GM21619 (cell line): ENCODE data around the gene PPM1N.

ENCODE experiments used
- ATAC-seq: cut with Tn5 transposase; IDR thresholded peaks from one replicate; pipeline ENCODE4 v1.9.1; 2021; ENCODE audit not compliant: unreplicated experiment

Gene PPM1N

DNA sequence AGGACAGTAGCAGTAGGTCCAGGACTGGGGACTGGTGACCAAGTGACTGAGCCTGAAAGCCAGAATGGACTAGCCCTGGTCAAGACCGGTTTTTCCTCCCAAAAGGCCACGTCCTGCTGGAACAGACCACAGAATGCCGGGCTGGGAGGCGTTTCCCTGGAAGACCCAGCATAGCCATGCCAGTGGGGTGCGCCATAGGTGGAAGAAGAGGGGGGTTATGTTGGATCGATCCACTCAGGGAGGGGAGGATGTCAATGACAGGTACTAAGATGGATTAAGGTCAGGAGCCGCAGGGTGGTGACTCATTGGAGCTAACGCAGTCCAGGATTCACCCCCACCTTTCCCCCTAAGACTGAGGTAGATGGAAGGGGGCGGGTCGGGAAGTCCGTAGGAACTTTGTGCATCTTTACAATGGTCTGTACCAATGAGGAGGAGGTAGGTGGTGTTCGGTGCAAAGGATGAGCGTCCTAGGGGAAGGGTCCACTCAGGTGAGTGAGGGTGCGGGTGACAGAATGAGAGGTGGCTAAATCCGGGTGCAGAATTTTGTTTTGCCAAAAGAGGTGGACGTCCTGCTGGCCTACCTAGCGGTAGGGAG, 30.0 kb downstream of the PPM1N start:
- ATAC-seq: no peak

DNA sequence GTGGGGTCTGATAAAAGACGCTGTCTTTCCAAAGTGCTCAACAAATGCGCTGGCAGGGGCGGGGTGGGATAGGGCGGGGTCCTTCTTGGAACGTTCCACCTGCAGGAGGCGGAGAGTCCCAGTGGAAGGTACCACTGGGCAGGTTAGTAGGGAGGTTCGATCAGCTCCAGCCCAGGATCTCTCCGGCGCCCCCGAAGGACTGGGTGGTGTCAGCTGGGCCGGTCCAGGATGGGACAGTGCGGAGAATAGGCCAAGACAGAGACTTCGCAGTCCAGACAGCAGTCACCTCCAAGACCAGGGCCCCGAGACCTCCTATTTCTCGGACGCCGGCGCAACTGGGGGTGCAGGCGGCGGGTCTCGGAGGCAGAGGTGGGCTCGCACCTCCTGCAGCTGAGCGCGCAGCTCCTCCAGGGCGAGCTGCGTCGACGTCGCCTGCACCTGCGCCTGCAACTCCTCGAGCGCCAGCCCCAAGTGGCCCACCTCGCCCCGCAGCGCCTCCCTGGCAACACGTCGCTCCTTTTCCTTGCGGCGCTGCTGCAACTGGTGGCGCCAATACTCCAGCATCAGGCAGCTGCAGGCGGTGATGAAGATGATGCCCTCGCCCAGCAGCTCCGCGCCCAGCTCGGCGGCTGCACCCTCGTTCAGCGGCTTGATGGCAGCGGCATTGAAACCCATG, 30.6 kb downstream of the PPM1N start:
- ATAC-seq: no peak

DNA sequence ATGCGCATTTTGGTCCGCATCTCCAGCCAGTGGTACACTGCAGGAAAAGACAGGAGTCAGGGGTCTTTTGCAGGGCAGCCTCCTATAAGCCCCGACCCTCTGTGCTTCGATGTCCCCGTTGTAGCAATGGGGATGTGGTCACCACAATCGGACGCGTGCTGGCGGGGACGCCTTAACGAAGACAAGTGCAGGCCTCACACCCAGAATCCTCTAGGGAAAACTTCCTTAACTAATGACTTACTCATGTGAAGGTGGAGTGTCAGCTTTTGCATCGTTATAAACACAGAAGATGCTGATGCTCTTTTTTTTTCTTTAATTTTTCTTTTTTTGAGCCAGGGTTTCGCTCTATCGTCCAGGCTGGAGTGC, 31.2 kb downstream of the PPM1N start:
- ATAC-seq: no peak

- ATAC-seq: no peak
Observed at GRCh38 chr19:45531349-45531748, 33.1 kb downstream of the PPM1N start.

- ATAC-seq: no peak
Observed at GRCh38 chr19:45539459-45539858, 41.2 kb downstream of the PPM1N start.

GRCh38 chr19:45542234-45542668, 44.0 kb downstream of the PPM1N start:
- no peak for ATAC-seq

GRCh38 chr19:45547211-45547770, 49.0 kb downstream of the PPM1N start:
- no peak for ATAC-seq

DNA sequence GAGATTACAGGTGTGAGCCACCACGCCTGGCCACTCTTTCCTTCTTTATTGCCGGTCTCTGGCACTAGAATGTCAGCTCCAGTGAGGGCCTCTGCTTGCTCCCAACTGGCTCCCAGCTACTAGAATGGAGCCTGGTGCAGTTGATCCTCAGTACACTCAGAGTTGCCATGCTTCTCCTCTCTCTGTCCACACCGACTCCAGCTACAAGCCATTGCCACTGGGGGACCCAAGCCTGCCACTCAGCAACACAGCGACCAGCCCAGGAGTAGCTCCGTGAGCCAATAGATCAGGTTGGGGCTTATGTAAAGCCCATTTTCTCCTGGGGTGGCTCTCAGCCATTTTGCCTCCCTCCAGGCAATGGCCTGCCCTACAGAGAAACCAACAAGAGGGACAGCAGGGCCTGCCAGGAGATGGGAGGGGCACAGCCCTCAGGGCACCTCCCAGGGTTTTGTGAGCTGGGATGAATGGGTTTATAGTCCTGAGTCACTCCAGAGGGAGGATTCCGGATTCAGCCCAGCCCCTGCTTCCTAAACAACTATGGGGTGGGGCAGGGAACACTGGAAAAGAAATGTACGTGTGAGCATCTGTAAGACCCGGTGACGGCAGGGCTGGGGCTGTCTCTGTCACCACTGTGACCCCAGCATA, 49.8 kb downstream of the PPM1N start:
- no peak for ATAC-seq
